CD4-positive, alpha-beta T cell (primary cell): ENCODE measurements around the gene PDE3A. TPM values are rescaled to one million over a fixed set of nuclear protein-coding genes. Genes with fewer than 3 reads are reported as not detected.

Experiments
- ATAC-seq: fragments of 200-7000 bp; cut with Tn5 transposase; one replicate; pipeline ENCODE4 v1.10.0; 2022; ENCODE audit warnings: mild to moderate bottlenecking; ENCODE audit not compliant: poor library complexity
- CTCF ChIA-PET: fragments of 350-600 bp; sonication (Branson Sonifier 250); formaldehyde crosslinking; loops from one replicate; lab custom pipeline; 2021; ENCODE audit warnings: antibody characterized with exemption, inconsistent platforms; lab: Charles Lee
- POLR2A ChIA-PET: fragments of 350-600 bp; sonication (Branson Sonifier 250); formaldehyde crosslinking; loops from one replicate; lab custom pipeline; 2021; ENCODE audit warnings: antibody characterized with exemption, inconsistent platforms; lab: Charles Lee
- DNase-seq, 14 experiments: peaks; one replicate each; pipeline ENCODE4 v3.0.0-alpha.2; 2013 to 2020; ENCODE audit warnings: mixed read lengths in 2 of 14
- H3K27ac ChIP-seq, 2 donors: one replicate each; pipeline versions ENCODE4 v1.5.1 to v1.7.0; 2013; ENCODE audit warnings: low read length in 2 of 2, low read depth in 1 of 2, mild to moderate bottlenecking in 1 of 2
- H3K27me3 ChIP-seq, 2 experiments: 1 replicate in 1 of 2; 2 replicates in 1 of 2; pipeline versions ENCODE4 v1.6.1 to v1.7.0; 2013; ENCODE audit warnings: low read length in 2 of 2, control low read depth in 1 of 2, mild to moderate bottlenecking in 1 of 2, moderate library complexity in 1 of 2; ENCODE audit not compliant: insufficient read depth in 2 of 2, control insufficient read depth in 1 of 2
- H3K36me3 ChIP-seq: one replicate; pipeline ENCODE4 v1.6.1; 2013; ENCODE audit warnings: low read length, control low read depth; ENCODE audit not compliant: insufficient read depth
- H3K4me1 ChIP-seq: one replicate; pipeline ENCODE4 v1.6.1; 2013; ENCODE audit warnings: low read length, control low read depth; ENCODE audit not compliant: insufficient read depth
- H3K4me3 ChIP-seq: one replicate; pipeline ENCODE4 v1.5.1; 2013; ENCODE audit warnings: mild to moderate bottlenecking, low read length, moderate library complexity
- H3K9me3 ChIP-seq, 2 experiments: 1 replicate in 1 of 2; 2 replicates in 1 of 2; pipeline versions ENCODE4 v1.6.1 to v1.7.0; 2013; ENCODE audit warnings: low read length in 2 of 2, mild to moderate bottlenecking in 2 of 2, control low read depth in 1 of 2, moderate library complexity in 1 of 2; ENCODE audit not compliant: control insufficient read depth in 1 of 2, insufficient read depth in 1 of 2
- H3K27ac Mint-ChIP-seq: one replicate; pipeline ENCODE4 v1.8.0; 2020; ENCODE audit warnings: mixed read lengths
- H3K27me3 Mint-ChIP-seq: one replicate; pipeline ENCODE4 v1.8.0; 2021; ENCODE audit warnings: mixed read lengths
- H3K36me3 Mint-ChIP-seq: one replicate; pipeline ENCODE4 v1.8.0; 2021; ENCODE audit warnings: low read depth, mixed read lengths
- H3K4me1 Mint-ChIP-seq: one replicate; pipeline ENCODE4 v1.8.0; 2021; ENCODE audit warnings: low read depth, mixed read lengths
- H3K4me3 Mint-ChIP-seq: one replicate; pipeline ENCODE4 v1.8.0; 2020; ENCODE audit warnings: mild to moderate bottlenecking, mixed read lengths
- H3K9me3 Mint-ChIP-seq: one replicate; pipeline ENCODE4 v1.8.0; 2020; ENCODE audit warnings: mixed read lengths
- intact Hi-C, 2 experiments: fragments of 100-400 bp; cut with DNase I in 1 of 2; cut with micrococcal nuclease in 1 of 2; formaldehyde crosslinking; loops; one replicate each; pipeline versions ENCODE4 v1.15.1 to v1.9.0; 2023 to 2025; cut with DNase I, micrococcal nuclease
- total RNA-seq, 174 experiments: library from RNA in 2 of 174; stranded (reverse) in 2 of 174; gene quantifications; one replicate each; pipeline ENCODE4 v1.2.3 and lab custom pipeline; 2021 to 2026
- TF ChIP-seq, protein P1 (sequence below): fragments of 200-600 bp; IDR thresholded peaks from one replicate; pipeline ENCODE4 v1.8.0; 2022; ENCODE audit warnings: antibody characterized with exemption, mild to moderate bottlenecking

The PDE3A gene
- total RNA-seq, 2 experiments from 2014 or later: not detected

DNA sequence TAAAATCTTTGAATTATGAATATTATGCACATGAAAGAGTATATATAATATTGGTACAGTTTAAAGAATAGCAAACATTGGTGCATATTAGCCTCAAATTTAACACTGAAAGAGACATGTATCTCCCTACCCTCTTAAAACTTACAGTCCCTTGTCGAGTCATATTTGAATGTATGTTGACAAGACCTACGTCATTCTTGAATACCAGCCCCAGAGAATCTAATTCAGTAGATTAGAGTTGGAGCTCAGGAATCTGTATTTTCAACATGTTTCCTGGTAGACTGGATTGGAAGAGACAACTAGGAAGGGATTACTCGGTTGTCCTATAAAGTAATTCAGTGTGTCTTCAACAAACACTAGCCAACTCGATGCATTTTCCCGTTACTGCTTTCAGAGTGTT is 104.8 kb downstream of the PDE3A start:
- H3K27me3 Mint-ChIP-seq: no peaks in the 10 kb centered on the region
- intact Hi-C loops: no loop called here
- H3K27me3 ChIP-seq: no peaks in the 10 kb centered on the region
- H3K36me3 ChIP-seq: no peaks in the 10 kb centered on the region
- H3K4me3 Mint-ChIP-seq: no peak overlapping the region
- H3K4me1 Mint-ChIP-seq: no peaks in the 10 kb centered on the region
- H3K27ac ChIP-seq: no peak overlapping the region
- no peaks in the 10 kb centered on the region for H3K4me1 ChIP-seq
- H3K9me3 Mint-ChIP-seq: no peaks in the 10 kb centered on the region
- no peak overlapping the region for H3K27ac Mint-ChIP-seq
- no peak overlapping the region for H3K4me3 ChIP-seq
- H3K9me3 ChIP-seq: no peaks in the 10 kb centered on the region
- DNase-seq (no peak), ATAC-seq (no peak)
- ChIA-PET POLR2A (no interaction called here), CTCF (no interaction called here)
- TF ChIP-seq, protein P1, sequence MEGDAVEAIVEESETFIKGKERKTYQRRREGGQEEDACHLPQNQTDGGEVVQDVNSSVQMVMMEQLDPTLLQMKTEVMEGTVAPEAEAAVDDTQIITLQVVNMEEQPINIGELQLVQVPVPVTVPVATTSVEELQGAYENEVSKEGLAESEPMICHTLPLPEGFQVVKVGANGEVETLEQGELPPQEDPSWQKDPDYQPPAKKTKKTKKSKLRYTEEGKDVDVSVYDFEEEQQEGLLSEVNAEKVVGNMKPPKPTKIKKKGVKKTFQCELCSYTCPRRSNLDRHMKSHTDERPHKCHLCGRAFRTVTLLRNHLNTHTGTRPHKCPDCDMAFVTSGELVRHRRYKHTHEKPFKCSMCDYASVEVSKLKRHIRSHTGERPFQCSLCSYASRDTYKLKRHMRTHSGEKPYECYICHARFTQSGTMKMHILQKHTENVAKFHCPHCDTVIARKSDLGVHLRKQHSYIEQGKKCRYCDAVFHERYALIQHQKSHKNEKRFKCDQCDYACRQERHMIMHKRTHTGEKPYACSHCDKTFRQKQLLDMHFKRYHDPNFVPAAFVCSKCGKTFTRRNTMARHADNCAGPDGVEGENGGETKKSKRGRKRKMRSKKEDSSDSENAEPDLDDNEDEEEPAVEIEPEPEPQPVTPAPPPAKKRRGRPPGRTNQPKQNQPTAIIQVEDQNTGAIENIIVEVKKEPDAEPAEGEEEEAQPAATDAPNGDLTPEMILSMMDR: no peak
- H3K36me3 Mint-ChIP-seq: no peaks in the 10 kb centered on the region

DNA sequence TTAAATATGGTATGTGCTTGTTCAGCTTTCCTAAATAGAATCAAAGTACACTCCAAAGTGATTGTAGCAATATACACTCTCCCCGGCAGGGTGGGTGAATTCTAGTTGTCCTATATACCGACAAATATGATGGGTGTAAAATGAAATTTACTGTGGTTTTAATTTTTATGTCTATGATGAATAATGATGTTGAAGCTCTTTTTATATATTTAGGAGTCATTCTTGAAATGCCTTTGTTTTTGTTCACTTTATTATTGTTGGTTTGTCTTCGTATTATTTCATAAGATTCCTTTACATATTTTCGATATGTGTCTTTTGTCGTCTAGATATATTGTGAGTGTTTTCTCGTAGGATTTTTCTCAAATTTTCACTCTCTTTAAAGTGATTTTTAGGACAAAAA is 105.7 kb downstream of the PDE3A start:
- DNase-seq (no peak), ATAC-seq (no peak)
- H3K4me3 Mint-ChIP-seq: no peak overlapping the region
- no peaks in the 10 kb centered on the region for H3K36me3 Mint-ChIP-seq
- TF ChIP-seq, protein P1: no peak
- no peaks in the 10 kb centered on the region for H3K27me3 Mint-ChIP-seq
- intact Hi-C loops: no loop called here
- H3K27ac ChIP-seq: no peak overlapping the region
- H3K9me3 Mint-ChIP-seq: no peaks in the 10 kb centered on the region
- POLR2A ChIA-PET: no interaction called here
- CTCF ChIA-PET: no interaction called here
- H3K4me1 ChIP-seq: no peaks in the 10 kb centered on the region
- H3K36me3 ChIP-seq: no peaks in the 10 kb centered on the region
- H3K4me3 ChIP-seq: no peak overlapping the region
- H3K4me1 Mint-ChIP-seq: no peaks in the 10 kb centered on the region
- no peak overlapping the region for H3K27ac Mint-ChIP-seq
- H3K9me3 ChIP-seq: no peaks in the 10 kb centered on the region
- no peaks in the 10 kb centered on the region for H3K27me3 ChIP-seq

DNA sequence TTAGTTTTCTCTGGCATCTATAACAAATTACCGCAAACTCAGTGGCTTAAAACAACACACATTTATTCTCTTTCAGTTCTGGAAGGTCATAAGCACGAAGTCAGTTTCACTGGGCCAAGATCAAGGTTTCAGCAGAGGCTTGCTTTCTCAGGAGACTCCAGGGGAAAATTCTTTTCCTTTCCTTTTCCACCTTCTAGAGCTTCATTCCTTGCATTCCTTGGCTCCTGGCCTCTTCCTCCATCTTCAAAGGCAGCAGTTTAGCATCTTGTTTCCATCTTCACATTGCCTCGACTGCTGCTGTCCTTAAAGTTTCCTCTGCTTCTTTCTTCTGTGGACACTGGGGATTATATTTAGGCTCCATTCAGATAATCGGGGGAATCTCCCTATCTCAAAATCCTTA is 106.1 kb downstream of the PDE3A start:
- Histone ChIP-seq H3K27ac (no peak overlapping the region), H3K36me3 (no peaks in the 10 kb centered on the region), H3K9me3 (no peaks in the 10 kb centered on the region), H3K4me1 (no peaks in the 10 kb centered on the region), H3K4me3 (no peak overlapping the region), H3K27me3 (no peaks in the 10 kb centered on the region)
- no peak for ATAC-seq
- no peaks in the 10 kb centered on the region for H3K9me3 Mint-ChIP-seq
- H3K4me3 Mint-ChIP-seq: no peak overlapping the region
- TF ChIP-seq, protein P1: no peak
- no peak for DNase-seq
- H3K4me1 Mint-ChIP-seq: no peaks in the 10 kb centered on the region
- ChIA-PET CTCF (no interaction called here), POLR2A (no interaction called here)
- H3K27me3 Mint-ChIP-seq: no peaks in the 10 kb centered on the region
- no peak overlapping the region for H3K27ac Mint-ChIP-seq
- intact Hi-C loops: no loop called here
- no peaks in the 10 kb centered on the region for H3K36me3 Mint-ChIP-seq
